Cardiac muscle cell (in vitro differentiated cells and primary cell): ENCODE data around the gene TTC34. TPM values are rescaled to one million over a fixed set of nuclear protein-coding genes. Genes with fewer than 3 reads are reported as not detected.

Experiments
- DNase-seq, 2 donors: peaks; one replicate each; pipeline versions ENCODE4 v3.0.0 to v3.0.0-alpha.2; 2010 to 2017; ENCODE audit warnings: low read depth in 1 of 2, low spot score in 1 of 2
- H3K27ac ChIP-seq: fragments of 200-600 bp; sonication (generic); 2 replicates; pipeline ENCODE4 v1.5.1; 2016
- H3K27me3 ChIP-seq: fragments of 200-600 bp; sonication (generic); 2 replicates; pipeline ENCODE4 v1.6.0; 2016; ENCODE audit warnings: control low read depth
- H3K36me3 ChIP-seq: fragments of 200-600 bp; sonication (generic); 2 replicates; pipeline ENCODE4 v1.5.1; 2016; ENCODE audit warnings: control low read depth
- H3K4me1 ChIP-seq: fragments of 200-600 bp; sonication (generic); 2 replicates; pipeline ENCODE4 v1.8.1; 2017; ENCODE audit warnings: low read depth, mild to moderate bottlenecking, mixed run types
- H3K4me3 ChIP-seq: fragments of 200-600 bp; sonication (generic); 2 replicates; pipeline ENCODE4 v1.5.1; 2016; ENCODE audit warnings: mild to moderate bottlenecking
- H3K9me3 ChIP-seq: fragments of 200-600 bp; sonication (generic); 2 replicates; pipeline ENCODE4 v1.5.1; 2017; ENCODE audit warnings: low read depth, mild to moderate bottlenecking, control low read depth
- polyA plus RNA-seq: library from polyadenylated mRNA; unstranded; fragments of >200 nt; fragmentation: Nextera tagmentation; extraction: Ambion mirVana; gene quantifications from 2 replicates; pipeline ENCODE4 v1.2.1, GENCODE V29; 2016
- total RNA-seq: library from RNA; depleted of rRNA; stranded (reverse); fragments of >200 nt; gene quantifications from 2 replicates; pipeline ENCODE4 v1.2.3, GENCODE V29; 2016
- TF ChIP-seq, protein P1 (sequence below): IDR thresholded peaks from 2 replicates; pipeline ENCODE4 v1.5.1; 2012; ENCODE audit warnings: low read depth, mild to moderate bottlenecking, low read length

Gene TTC34
- total and polyA plus RNA-seq, 2 experiments from 2014 or later: not detected

DNA sequence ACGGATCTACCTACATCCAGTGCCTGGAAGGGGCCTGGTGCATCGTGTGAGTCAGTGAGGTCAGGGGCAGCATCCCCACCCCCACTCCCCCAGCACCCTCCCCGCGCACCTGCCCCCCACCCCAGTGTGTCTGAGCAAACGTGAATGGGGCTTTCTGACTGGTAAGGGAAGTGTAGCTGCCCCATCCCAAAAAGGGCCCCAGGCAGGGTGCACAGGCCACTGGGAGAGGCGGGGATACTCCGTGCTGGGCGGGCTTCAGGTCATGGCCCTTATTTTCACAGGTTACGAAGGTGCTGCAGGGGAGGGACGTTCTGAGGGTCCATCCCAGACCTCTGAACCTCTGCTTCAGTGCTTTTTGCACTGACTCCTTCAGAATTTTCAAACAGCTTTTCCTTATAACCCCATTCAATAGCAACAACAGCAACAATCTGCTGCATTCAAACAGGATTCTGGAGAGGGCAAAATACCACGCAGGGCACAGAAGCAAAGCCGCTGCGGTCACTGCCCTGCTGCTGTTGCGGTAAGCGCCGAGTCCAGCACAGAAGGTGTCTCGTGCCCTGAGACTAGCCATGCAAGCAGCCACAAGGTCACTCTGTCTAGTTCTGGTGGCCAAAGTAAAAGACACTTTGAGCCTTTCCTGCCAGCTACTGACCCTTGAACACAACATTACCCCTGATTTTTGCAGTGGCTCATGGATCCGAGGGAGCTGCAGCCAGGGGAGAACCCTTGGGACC lies 10.3 kb downstream of the TTC34 start:
- Histone ChIP-seq H3K27me3 (no peaks in the 10 kb centered on the region), H3K27ac (no peak overlapping the region), H3K4me1 (no peaks in the 10 kb centered on the region), H3K4me3 (no peak overlapping the region), H3K36me3 (no peaks in the 10 kb centered on the region), H3K9me3 (peaks cover 8% of the 10 kb centered on the region)
- DNase-seq: no peak
- TF ChIP-seq, protein P1, sequence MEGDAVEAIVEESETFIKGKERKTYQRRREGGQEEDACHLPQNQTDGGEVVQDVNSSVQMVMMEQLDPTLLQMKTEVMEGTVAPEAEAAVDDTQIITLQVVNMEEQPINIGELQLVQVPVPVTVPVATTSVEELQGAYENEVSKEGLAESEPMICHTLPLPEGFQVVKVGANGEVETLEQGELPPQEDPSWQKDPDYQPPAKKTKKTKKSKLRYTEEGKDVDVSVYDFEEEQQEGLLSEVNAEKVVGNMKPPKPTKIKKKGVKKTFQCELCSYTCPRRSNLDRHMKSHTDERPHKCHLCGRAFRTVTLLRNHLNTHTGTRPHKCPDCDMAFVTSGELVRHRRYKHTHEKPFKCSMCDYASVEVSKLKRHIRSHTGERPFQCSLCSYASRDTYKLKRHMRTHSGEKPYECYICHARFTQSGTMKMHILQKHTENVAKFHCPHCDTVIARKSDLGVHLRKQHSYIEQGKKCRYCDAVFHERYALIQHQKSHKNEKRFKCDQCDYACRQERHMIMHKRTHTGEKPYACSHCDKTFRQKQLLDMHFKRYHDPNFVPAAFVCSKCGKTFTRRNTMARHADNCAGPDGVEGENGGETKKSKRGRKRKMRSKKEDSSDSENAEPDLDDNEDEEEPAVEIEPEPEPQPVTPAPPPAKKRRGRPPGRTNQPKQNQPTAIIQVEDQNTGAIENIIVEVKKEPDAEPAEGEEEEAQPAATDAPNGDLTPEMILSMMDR: no peak

GRCh38 chr1:2789986-2790581 lies 11.4 kb downstream of the TTC34 start:
- H3K4me3 ChIP-seq: no peak overlapping the region
- no peak for DNase-seq
- H3K27me3 ChIP-seq: no peaks in the 10 kb centered on the region
- no peak overlapping the region for H3K27ac ChIP-seq
- H3K9me3 ChIP-seq: peaks cover 8% of the 10 kb centered on the region
- H3K36me3 ChIP-seq: no peaks in the 10 kb centered on the region
- no peaks in the 10 kb centered on the region for H3K4me1 ChIP-seq
- TF ChIP-seq, protein P1: no peak

GRCh38 chr1:2789164-2789985 lies 12.1 kb downstream of the TTC34 start:
- TF ChIP-seq, protein P1: no peak
- H3K4me1 ChIP-seq: no peaks in the 10 kb centered on the region
- peaks cover 8% of the 10 kb centered on the region for H3K9me3 ChIP-seq
- H3K27me3 ChIP-seq: no peaks in the 10 kb centered on the region
- no peak overlapping the region for H3K4me3 ChIP-seq
- H3K27ac ChIP-seq: no peak overlapping the region
- DNase-seq: no peak
- no peaks in the 10 kb centered on the region for H3K36me3 ChIP-seq

DNA sequence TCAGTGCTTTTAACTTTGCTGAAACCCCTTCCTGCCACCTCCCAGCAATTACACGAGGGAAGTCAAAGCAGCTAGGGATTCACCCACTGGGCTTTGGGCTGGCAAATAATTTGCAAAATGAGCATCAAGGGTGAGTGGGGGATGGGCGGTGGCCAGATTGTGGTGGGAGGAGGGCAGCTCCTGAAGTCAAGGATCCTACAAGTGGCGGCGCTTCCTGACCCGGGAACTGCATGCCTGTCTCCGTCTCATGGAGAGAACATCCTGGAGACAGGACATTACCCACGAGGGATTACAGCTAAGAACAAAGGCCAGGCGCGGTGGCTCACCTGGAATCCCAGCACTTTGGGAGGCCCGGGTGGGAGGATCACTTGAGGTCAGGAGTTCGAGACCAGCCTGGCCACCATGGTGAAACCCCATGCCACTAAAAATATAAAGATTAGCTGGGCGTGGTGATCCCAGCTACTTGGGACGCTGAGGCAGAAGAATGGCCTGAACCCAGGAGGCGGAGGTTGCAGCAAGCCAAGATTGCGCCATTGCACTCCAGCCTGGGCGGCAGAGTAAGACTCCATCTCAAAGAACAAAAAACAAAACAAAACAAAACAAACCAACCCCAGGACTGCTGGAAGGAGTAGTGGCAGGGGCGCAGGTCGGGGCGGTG lies 12.9 kb downstream of the TTC34 start:
- no peaks in the 10 kb centered on the region for H3K36me3 ChIP-seq
- no peak overlapping the region for H3K27ac ChIP-seq
- H3K27me3 ChIP-seq: no peaks in the 10 kb centered on the region
- no peak overlapping the region for H3K4me3 ChIP-seq
- no peaks in the 10 kb centered on the region for H3K4me1 ChIP-seq
- TF ChIP-seq, protein P1: no peak
- DNase-seq: no peak
- peaks cover 8% of the 10 kb centered on the region for H3K9me3 ChIP-seq

- Histone ChIP-seq H3K27ac (no peak overlapping the region), H3K27me3 (no peaks in the 10 kb centered on the region), H3K4me1 (no peaks in the 10 kb centered on the region), H3K36me3 (no peaks in the 10 kb centered on the region), H3K9me3 (peaks cover 8% of the 10 kb centered on the region), H3K4me3 (no peak overlapping the region)
- TF ChIP-seq, protein P1: no peak
- no peak for DNase-seq
Observed at GRCh38 chr1:2787163-2787911, 14.2 kb downstream of the TTC34 start.
